Heart left ventricle (tissue), 16 donors: ENCODE data around the gene BBX. TPM values are rescaled to one million over a fixed set of nuclear protein-coding genes. Genes with fewer than 3 reads are reported as not detected.
"Not testable (repeated sequence)": the region's sequence is repeated elsewhere in the genome, so short reads cannot be mapped to it uniquely, and the experiment has no call there.

ENCODE experiments used
- ATAC-seq, 4 donors: fragments of 200-7000 bp; cut with Tn5 transposase; one replicate each; pipeline ENCODE4 v1.9.1; 2020 to 2022; ENCODE audit warnings: moderate library complexity in 4 of 4, mild to moderate bottlenecking in 3 of 4, moderate number of reproducible peaks in 1 of 4
- DNase-seq, 5 donors: peaks; one replicate each; pipeline ENCODE4 v3.0.0-alpha.2; 2020
- H3K27ac ChIP-seq, 12 donors: fragments of 200-600 bp; sonication (generic) in 4 of 12; one replicate each; pipeline versions ENCODE4 v1.5.0 to v1.8.0; 2016 to 2022; ENCODE audit warnings: mild to moderate bottlenecking in 2 of 12
- H3K27me3 ChIP-seq, 9 donors: fragments of 200-600 bp; sonication (generic) in 2 of 9; one replicate each; pipeline versions ENCODE4 v1.5.1 to v1.8.0; 2016 to 2022; ENCODE audit warnings: mild to moderate bottlenecking in 3 of 9
- H3K36me3 ChIP-seq, 9 donors: fragments of 200-600 bp; sonication (generic) in 2 of 9; one replicate each; pipeline versions ENCODE4 v1.5.0 to v1.8.0; 2018 to 2022; ENCODE audit warnings: mild to moderate bottlenecking in 2 of 9
- H3K4me1 ChIP-seq, 12 donors: fragments of 200-600 bp; sonication (generic) in 4 of 12; one replicate each; pipeline versions ENCODE4 v1.5.0 to v1.8.0; 2016 to 2022; ENCODE audit warnings: mild to moderate bottlenecking in 3 of 12
- H3K4me3 ChIP-seq, 12 donors: fragments of 200-600 bp; sonication (generic) in 4 of 12; one replicate each; pipeline versions ENCODE4 v1.5.0 to v1.8.0; 2017 to 2022; ENCODE audit warnings: mild to moderate bottlenecking in 9 of 12, moderate library complexity in 4 of 12
- H3K9me3 ChIP-seq, 12 donors: fragments of 200-600 bp; sonication (generic) in 4 of 12; one replicate each; pipeline versions ENCODE4 v1.5.0 to v1.8.0; 2016 to 2022; ENCODE audit warnings: mild to moderate bottlenecking in 1 of 12
- CTCF ChIP-seq, 12 donors: fragments of 200-600 bp; sonication (generic) in 4 of 12; IDR thresholded peaks; one replicate each; pipeline versions ENCODE4 v1.5.0 to v1.8.0; 2018 to 2022; ENCODE audit warnings: antibody characterized with exemption in 12 of 12, mild to moderate bottlenecking in 5 of 12
- POLR2A ChIP-seq, 2 donors: fragments of 450-650 bp; IDR thresholded peaks; one replicate each; pipeline ENCODE4 v1.6.1; 2017; ENCODE audit warnings: antibody characterized with exemption in 2 of 2, mild to moderate bottlenecking in 2 of 2, moderate library complexity in 2 of 2
- WGBS, 4 donors: extraction: QIAGEN DNeasy Blood & Tissue Kit in 2 of 4; methylation state at CpG; one replicate each; pipeline versions ENCODE4 v1.1.5 to v1.1.7; 2013 to 2018; 5-methylcytosine and 5-hydroxymethylcytosine counted together
- intact Hi-C, 10 donors: fragments of 100-400 bp; cut with DNase I; formaldehyde crosslinking; loops; one replicate each; pipeline versions ENCODE4 v1.11.1 to v1.14.2; 2022
- polyA plus RNA-seq, 2 donors: library from polyadenylated mRNA; stranded (reverse); fragments of 200-250 nt; gene quantifications; one replicate each; pipeline ENCODE4 v1.2.3, GENCODE V29; 2013
- total RNA-seq, 9 donors: library from RNA; depleted of rRNA in 2 of 9; stranded (reverse); fragments of >200 nt in 2 of 9; fragmentation: NEBNext Ultra II Directional in 3 of 9; extraction: Animal tissue kit (Norgen Biotek cat#: 25700) in 3 of 9; gene quantifications; one replicate each; pipeline versions ENCODE4 v1.1.0 to v1.2.4, GENCODE V29; 2016 to 2023
- donor health status: ischemic (EF 13 %, LVEDD 7.1; RV severe dilation, severe dysfunction).
- donor health status: healthy with polysubstance abuse.
- donor health status: DM: no; HTN: yes; CAD: no.
- donor health status: DM: no; HTN: no; CAD: no.
- donor health status: ischemic (EF 25% LVEDD 6.9; RV normal size, moderate dysfunction).
- donor health status: ischemic (EF 25% LVEDD 5.7; RV mildly dilated, moderate dysfunction).
- donor health status: healthy.
- donor health status: DM: yes; HTN: yes; CAD: no.
- donor health status: ischemic (EF 35%, LVEDD 5.7; RV mildly dilated, moderate dysfunction).
- donor health status: nonischemic (EF 11% LVEDD 7.7; RV severe dilation, severe dysfunction).
- donor health status: DM: yes; HTN: yes; CAD: no.
- donor health status: PGD.
- donor health status: ischemic (EF 29% LVEDD 5.4; RV normal size, mild dysfunction).
- donor health status: nonischemic (EF 23%, LVEDD 6.1; RV moderate dilation, normal function).

BBX gene
- total and polyA plus RNA-seq, 11 donors: 9.1 to 60.5 (median 46.8) TPM

DNA sequence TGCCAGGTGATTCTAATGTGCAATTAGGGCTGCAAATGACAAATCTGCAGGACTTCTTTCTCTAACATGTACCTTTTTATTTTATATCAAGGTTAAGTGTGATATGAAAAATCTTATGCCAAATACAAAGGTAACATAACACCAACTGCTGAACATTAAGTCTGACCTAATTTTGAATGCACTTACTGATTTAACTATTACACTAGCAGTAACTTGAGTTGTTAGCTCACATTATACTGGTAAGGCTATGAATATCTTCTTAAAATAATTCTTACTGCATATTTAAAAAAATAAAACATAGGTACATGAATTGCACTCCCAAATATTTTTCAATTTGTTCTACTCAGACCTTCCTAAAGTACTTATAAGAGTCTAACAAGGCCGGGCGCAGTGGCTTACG is 308.8 kb downstream of the BBX start:
- H3K4me1 ChIP-seq: peaks cover 0 to 7% (median 0%) of the 10 kb centered on the region in 12 donors
- no peak overlapping the region for H3K27ac ChIP-seq
- 65 to 87% (median 83%) methylated on average over 3 of the region's 3 CpGs for WGBS, 4 donors
- no peaks in the 10 kb centered on the region for H3K9me3 ChIP-seq
- intact Hi-C loops: loop anchor here in 1 of 10 donors (10.0 kb wide), 1 partner anchor 597 kb away; no protein-coding TSS in a partner anchor
- TF ChIP-seq CTCF (IDR thresholded peaks at IDR 0.05) (no peak), POLR2A (IDR thresholded peaks at IDR 0.05) (no peak)
- H3K4me3 ChIP-seq: no peak overlapping the region
- no peak for ATAC-seq
- DNase-seq: no peak
- H3K36me3 ChIP-seq: no peaks in the 10 kb centered on the region
- H3K27me3 ChIP-seq: no peaks in the 10 kb centered on the region

GRCh38 chr3:107833043-107833442 is 310.3 kb downstream of the BBX start:
- DNase-seq: no peak
- ATAC-seq: no peak
- Histone ChIP-seq H3K4me1 (peaks cover 0 to 7% (median 0%) of the 10 kb centered on the region in 12 donors), H3K27me3 (no peaks in the 10 kb centered on the region), H3K4me3 (no peak overlapping the region), H3K27ac (no peak overlapping the region), H3K36me3 (no peaks in the 10 kb centered on the region), H3K9me3 (no peaks in the 10 kb centered on the region)
- intact Hi-C loops: loop anchor here in 1 of 10 donors (10.0 kb wide), 1 partner anchor 598 kb away; no protein-coding TSS in a partner anchor
- TF ChIP-seq CTCF (IDR thresholded peaks at IDR 0.05) (no peak), POLR2A (IDR thresholded peaks at IDR 0.05) (no peak)
- 38 to 51% (median 44%) methylated on average over 6 of the region's 6 CpGs for WGBS, 4 donors

DNA sequence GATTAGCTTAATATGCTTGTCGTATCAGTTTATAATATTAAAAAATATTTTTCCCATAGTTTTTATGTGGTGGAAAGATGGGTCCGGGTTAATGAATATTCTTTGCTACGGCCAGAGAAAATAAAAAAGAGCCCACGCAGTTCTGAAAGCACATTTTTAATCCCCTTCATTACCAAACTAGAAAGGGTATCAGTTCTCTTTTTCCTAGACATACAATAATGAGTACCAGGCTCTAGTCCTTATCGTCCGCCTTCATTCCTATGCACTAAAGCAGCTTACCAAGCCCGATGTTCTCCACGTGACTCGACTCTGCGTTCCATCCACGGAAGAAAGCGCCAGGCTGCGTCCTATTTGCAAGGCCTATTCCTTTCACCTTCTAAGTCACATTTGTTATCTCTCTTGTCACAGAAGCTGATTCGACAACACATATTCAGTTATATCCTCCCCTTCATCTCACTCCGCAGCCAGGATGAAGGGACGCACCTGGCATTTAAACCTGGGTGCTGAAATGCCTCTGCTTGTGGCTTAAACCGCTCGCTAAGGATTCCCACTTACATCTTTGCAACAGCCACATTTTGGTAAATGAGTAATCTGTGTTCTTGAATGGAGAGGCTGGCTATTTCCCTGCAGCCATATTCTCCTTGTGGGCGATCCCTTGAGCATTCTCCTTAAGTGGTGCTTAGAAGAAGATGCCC is 311.1 kb downstream of the BBX start:
- H3K36me3 ChIP-seq: no peaks in the 10 kb centered on the region
- no peaks in the 10 kb centered on the region for H3K27me3 ChIP-seq
- no peak overlapping the region for H3K27ac ChIP-seq
- no peaks in the 10 kb centered on the region for H3K9me3 ChIP-seq
- TF ChIP-seq POLR2A (IDR thresholded peaks at IDR 0.05) (no peak), CTCF (IDR thresholded peaks at IDR 0.05) (no peak)
- WGBS, 4 donors: 86 to 92% (median 90%) methylated on average over 19 of the region's 19 CpGs
- DNase-seq (peak in 1 of 5 donors; percentile 42), ATAC-seq (no peak)
- no peak overlapping the region for H3K4me3 ChIP-seq
- H3K4me1 ChIP-seq: peaks cover 0 to 7% (median 0%) of the 10 kb centered on the region in 12 donors
- intact Hi-C loops: loop anchor here in 1 of 10 donors (10.0 kb wide), 1 partner anchor 599 kb away; no protein-coding TSS in a partner anchor

DNA sequence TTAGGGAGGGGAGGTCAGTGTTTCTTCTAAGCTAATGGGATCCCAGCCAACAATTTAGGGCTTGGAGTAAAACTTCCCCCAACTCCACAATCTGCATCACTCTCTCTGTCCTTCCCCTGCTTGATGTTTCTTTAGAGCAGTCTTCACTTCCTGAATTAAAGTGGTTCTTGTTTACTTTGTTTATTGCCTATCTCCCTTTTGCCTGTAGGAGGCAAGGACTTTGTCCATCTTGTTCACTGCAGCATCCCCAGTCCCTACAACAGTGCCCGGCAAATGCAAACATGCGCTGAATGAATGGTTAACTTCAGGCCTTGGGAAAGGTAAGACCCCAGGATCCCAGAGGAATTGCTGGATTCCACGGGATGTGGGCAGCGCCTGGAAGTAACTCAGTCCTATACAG is 312.2 kb downstream of the BBX start:
- not testable (repeated sequence) for H3K4me1 ChIP-seq, H3K27me3 ChIP-seq, ATAC-seq, H3K27ac ChIP-seq, H3K4me3 ChIP-seq, DNase-seq, H3K36me3 ChIP-seq, H3K9me3 ChIP-seq
- intact Hi-C loops: loop anchor here in 1 of 10 donors (10.0 kb wide), 1 partner anchor 600 kb away; no protein-coding TSS in a partner anchor
- WGBS, 4 donors: 75 to 90% (median 83%) methylated on average over 3 to 4 of the region's 4 CpGs
